Stimulated activated CD4-positive, alpha-beta T cell treated with anti-CD3 and anti-CD28 coated beads, Interleukin-12 subunit alpha, Interleukin-12 subunit beta, amount 100 ng/mL, for 4 hours (primary cell): ENCODE results near the gene CCDC172.

Experiments used
- DNase-seq: peaks from one replicate; pipeline ENCODE4 v3.0.0-alpha.2; 2020

Gene CCDC172, protein sequence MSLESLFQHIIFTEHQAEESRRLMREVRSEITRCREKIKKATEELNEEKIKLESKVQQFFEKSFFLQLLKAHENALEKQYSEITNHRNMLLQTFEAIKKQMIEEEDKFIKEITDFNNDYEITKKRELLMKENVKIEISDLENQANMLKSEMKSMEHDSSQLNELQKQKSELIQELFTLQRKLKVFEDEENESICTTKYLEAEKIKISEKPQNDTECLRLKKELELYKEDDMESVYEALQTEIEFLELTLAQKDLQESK

DNA sequence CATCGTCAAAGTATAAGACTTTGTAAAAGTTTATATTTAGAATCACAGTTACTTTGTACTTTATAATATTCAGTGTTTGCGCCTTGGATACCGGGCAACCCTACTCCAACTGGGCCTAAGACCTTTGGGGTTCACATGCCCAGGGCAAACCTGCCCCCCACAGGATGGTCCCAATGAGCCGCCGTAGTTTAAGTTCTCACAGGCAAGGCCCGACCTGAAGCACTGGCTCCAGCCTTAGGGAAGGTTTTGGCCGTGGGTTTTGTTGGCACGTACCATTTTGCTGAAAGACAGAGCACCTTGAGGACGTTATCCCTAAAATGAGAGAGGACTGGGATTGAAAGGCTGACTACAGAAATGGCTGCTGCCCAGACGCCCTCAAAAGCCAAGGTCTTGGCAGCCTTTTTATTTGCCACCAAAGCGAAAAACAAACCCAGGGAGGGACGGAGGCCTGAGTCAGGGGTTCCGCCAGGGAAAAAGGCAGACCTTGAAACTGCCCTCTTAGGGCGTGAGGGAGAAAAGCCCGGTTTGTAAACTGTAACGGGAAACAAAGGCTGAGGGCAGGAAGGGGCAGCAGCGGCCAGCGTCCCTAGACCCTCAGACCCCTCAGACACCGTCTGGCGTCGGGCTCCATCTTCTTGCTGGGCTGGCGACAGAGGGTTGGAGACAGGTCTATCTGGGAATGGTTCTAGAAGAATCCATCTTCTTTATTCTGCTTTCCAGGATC, at the start of gene CCDC172:
CCDC172 (plus strand) TSS at position 222 of the 724 bp plus-strand sequence. CDS start 564 bp downstream, outside the sequence.
- DNase-seq = no peak

DNA sequence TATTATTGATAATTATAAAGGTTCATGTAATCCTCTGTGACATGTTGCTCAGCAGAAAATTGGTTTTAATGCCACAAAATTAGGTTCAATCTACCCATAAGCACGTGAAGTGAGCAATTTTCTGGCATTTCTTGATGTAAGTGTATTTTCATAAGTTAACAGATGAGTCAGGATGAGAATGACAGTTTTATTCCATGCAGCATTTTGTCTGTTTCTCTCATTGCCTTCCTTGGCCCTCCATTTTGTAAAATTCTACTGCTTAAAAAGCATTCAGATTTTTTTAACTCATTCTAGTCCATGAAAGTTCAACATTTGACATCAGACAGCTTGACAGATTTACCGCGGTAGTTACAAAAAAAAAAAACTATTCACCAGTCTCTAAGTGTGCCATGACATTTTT, 47.3 kb upstream of the CCDC172 start:
- no peak for DNase-seq

DNA sequence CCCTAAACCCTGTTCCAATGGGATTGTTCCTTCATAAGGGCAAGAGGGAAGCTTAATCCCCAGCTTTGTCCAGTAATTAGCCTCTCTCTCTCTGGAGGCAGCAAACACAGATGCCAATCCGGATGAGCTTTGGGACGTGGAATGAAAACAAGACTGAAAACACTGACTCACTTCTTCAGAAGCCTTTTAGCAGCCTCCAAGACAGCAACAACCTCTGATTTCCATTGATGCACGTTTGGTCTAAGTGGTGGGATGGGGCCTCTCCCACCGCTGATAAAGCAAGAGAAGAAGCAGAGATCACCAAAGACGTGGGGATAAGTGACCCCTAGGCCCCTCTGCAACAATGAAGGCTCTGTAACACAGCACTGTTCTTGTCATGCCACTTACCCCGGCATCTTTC, 45.4 kb upstream of the CCDC172 start:
- no peak for DNase-seq

DNA sequence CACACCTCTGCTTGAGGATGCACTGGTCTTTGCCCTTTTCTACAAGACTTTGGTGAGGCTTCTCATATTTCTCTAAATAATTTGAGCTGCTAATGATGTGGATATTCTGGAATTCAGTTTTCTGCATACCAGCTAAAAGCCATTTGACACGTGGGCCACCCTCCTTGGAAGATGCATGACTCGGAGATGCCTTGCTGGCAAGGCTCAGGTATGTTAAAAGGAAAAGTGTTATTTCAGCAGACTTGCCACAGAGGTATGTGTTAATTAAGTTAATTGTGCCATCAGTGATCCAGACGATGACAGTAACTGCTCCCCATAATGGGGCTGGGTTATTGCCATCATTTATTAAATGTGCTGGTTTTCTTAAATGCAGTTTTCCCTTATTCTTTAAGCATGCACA, 42.5 kb upstream of the CCDC172 start:
- no peak for DNase-seq

DNA sequence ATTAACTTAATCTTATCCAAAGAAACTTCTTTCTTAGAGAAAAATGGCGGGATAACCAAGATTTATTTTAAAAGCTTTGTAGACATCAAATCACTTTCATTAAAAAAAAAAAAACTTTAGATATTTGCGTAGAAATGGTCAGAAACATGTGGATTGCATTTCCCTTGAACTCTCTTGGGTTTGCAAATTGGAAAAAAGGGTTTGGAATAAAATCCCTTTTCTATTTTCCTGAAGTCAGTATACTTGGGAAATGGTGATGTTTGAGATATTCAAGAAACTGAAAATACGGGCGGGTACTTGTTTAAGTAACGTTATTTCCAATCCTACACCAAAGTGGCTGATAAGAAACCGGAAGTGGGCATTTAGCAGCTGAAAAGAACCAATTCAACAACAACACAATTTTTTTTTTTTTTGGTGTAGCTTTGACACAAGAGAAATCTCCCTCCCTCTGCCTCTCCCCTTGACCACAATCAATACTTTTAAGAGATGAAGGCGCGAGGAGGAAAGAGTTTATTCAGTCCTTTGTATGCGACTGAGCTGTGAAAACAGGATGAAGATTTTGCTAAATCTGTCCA, 37.5 kb upstream of the CCDC172 start:
- no peak for DNase-seq

DNA sequence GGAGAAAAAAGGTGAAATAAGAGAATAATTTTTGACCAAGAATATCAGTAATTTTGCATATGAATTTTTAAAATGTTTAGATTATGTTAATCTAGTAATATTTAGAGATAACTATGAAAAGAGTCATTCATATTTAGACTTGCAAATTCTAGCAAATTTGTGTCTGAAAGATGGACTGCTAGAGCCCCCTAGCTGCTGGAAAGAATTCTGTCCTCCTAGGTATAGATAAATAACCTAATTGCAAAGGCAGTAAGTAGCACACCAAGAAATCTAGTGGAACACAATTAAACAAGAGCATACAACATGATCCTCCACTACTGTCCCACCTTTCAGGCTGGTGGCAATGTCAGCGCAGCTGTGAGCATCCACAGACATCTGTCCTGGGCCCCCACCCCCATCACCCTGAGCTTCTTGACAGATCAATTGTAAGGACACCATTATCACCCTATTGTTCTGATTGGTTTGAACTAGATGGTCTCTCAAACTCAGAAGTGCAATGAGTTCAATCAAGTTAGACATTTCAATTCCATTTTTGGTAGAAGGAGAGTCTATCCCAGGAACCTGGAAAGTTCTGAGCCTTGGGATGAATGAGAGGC, 36.2 kb upstream of the CCDC172 start:
- DNase-seq = no peak

DNA sequence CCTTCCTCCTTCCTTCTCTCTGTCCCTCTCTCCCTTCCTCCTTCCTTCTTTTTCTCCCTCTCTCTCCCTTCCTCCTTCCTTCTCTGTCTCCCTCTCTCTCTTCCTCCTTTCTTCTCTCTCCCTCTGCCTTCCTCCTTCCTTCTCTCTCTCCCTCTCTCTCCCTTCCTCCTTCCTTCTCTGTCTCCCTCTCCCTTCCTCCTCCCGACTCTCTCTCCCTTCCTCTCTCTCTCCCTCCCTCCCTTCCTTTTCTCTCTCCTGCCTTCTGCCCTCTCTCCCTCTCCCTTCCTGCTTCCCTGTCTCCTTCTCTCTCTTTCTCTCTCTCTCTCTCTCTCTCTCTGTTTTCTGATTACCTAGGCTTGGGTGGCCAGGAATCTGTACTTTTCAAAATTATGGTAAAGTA, 34.6 kb upstream of the CCDC172 start:
- no peak for DNase-seq

DNA sequence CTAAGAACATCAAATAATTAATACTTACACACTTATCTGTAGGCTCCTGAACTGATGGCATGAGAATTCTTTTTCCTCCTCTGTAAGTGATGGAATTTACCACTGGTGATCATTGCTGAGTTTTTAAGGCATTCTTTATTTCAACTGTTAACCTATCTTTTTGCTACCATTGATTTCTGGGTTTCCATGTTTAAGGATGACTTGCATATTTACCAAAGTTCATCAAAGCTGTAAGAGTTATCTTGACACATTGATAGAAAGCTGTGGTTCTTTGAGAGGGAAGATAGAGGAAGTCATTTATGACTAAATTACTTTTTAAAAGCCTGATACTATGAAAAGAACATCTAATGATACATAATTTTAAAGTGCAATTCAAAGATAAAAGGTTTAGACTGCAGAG, 31.8 kb upstream of the CCDC172 start:
- no peak for DNase-seq

DNA sequence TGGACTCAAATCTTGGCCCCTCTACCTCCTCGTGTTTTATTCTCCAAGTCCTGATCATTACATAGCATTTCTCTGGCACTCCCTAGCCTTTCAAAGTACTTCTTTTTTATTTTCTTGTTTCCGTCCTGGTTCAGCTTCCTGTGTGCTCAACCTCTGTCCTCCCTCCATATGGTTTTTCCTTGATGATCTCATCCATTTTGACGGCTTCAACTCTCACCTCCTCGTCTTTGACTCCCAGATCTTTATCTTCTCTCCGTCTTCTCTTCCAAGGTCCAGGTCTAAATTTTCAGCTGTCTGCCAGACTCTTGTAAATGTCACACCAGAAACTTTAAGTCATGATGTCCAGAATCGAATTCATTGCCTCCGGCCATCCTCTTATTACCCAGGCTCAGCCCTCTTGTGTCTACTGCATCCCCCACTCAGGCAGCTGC, 27.9 kb upstream of the CCDC172 start:
- DNase-seq = no peak

DNA sequence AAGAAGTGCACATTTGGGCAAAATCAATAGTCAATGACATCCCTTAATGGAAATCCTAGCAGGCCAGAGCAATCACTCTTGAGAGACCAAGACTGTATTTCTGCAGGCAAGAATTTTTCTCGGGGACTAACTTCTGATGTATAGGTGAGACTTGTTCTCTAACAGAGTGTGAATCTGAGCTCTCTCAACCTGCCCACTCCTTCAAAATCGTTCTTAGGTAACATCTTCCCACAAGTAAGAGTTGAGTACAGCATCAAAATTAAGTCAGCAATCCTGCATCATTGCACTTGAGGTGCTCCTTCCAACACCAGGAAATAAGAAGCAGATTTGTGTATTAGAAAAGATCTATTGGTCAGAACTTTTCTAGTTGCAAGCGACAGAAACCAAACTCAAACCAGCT, 25.7 kb upstream of the CCDC172 start:
- no peak for DNase-seq

DNA sequence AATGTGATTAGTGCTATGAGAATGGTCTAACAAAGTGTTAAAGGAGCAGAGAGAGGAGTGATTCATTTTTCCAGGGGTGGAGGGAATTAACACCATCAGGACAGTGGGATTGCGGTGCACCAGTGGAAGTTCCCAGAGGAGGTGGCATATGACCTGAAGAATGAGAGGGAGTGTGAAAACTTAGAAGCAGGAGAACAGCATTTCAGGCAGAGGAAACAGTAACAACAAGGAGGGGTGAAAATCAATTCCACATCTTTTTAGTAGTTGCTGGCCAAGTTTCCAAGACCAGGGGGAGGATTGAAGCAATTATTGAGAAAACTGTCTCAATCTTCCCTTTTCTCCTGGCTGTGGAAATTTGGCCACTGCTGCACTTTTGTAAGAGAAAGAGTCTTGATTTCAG, 23.7 kb upstream of the CCDC172 start:
- DNase-seq = no peak

DNA sequence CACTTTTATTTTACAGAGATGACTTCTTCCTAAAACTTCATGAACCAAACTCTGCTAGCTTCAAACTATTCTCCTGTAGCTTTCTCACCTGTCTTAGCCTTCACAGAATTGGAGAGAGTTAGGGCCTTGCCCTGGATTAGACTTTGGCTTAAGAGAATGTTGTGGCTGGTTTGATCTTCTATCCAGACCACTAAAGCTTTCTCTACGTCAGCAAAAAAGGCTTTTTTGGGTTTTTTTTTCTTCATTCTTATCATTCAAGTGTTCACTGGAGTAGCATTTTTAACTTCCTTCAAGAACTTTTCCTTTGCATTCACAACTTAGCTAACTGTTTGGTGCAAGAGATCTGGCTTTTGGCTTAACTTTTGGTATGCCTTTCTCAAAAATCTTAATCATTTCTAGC, 19.3 kb upstream of the CCDC172 start:
- no peak for DNase-seq

DNA sequence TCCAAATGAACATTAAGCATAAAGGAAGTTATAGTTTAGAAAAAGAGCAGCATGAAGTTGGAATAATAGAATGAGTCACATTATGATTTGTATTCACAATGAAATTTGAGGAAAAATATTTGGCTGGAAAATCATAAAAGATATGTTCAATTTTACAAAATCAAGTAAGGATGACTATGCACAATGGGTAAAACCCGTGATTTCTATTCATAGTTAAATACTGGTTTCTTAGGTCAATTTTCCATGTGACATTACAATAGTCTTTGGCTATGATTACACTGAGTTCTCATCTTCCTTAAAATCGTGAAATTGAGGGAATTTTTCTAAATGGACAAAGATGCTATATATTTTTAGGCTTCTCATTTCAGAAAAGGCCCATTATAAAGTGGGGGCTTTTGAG, 17.4 kb upstream of the CCDC172 start:
- no peak for DNase-seq

DNA sequence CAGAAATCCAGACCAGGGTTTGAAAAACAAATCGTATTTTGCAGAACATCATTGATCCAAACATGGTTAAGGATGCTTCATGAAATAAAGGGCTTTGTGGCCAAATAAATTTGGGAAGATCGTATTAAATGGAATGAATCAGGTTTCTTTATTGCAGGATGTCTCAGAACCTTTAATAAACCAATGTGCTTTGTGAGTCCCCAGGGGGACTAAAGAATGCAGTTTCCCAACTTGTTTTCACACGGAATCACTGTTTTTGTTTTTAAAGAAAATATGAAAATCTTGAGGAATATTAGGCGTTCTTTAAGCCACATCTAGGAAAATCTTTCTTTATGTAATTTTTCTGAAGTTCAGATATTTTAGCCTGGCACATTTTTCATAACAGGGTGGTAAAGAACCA, 16.8 kb upstream of the CCDC172 start:
- no peak for DNase-seq

DNA sequence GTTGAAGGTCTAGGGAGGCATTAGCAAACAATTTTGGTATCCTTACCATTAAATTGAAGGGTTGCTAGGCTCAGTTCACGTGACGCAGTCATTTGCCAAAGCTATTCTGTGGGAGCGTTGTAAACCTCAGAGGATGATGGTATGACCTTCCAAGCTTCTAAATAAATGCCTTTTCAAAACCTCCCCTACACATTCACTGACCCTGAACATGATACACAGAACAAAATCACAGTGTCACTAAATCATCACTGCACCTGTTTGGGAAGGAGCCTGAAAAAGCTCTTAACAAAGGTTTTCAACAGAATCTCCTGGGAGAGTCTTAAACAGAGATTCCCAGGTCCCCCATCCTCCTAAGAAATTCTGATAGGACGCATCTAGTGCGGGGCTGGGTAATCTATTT, 13.2 kb upstream of the CCDC172 start:
- DNase-seq = no peak

DNA sequence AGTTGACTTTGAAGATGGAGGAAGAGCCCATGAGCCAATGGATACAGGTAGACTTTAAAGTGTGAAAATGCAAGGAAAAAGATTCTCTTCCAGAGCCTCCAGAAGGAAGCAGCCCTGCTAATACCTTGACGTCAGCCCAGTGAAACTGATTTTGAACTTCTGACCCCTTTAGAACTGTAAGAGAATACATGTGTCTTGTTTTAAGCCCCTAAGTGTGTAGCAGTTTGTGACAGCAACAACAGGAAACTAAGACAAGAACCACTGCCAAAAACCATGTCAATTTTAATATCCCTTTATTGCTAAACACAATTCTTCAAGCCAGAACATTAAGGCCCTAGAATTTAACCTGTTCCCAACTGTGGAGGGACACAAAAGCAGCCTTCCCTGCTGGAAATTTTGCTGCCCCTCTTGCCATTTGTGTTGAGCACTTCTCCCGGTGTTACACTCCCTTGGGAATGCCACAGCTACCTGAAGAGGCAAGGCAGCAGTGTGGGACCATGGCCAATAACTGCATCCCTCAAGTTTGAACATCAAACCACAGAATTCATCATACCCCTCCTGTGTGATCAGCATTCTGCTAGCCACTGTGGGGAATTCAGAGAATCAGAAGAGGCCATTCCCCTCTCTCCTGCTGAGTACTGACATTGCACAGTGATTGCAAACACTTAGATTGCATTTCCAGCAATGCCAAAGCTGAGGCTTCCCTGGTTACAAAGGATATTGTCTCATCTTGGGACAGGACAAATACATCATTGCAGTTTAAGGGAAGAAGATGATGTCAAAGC, 12.3 kb upstream of the CCDC172 start:
- no peak for DNase-seq

DNA sequence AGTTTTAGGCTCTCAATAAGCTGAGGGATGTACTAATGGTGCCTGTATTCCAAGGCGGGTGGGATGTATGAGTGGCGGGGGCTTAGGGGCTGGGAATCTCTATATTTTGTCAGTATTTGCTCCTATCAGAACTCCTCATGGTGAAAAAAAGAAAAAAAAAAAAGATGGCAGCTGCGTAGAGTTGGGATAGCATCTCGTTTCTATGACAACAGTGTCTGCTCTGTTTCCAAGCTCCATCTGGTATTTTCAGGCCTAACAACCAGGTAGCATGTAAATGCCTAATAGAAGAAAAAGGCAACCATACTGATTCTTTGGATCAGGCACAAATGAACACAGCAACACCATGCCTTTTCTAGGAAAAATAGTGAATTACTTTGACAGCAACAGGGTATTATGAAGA, 11.7 kb upstream of the CCDC172 start:
- no peak for DNase-seq

DNA sequence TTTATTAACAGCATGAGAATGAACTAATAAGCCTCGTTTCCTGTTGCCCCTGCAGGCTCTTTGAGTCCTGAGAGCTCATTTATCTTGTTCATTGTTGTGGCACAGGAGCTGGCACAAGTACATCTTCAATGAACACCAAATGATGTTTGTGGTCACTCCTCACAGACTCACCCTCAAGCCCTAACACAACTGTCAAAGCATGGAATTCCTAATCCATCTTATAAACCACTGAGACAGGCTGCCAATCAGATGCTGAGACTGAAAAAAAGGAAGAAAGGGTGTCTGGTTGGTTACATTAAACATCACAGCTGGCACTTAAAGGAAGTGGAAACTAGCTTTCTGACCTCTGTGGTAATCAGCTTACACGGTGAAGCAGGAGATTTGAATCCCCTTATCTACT, 7.7 kb upstream of the CCDC172 start:
- DNase-seq = no peak

DNA sequence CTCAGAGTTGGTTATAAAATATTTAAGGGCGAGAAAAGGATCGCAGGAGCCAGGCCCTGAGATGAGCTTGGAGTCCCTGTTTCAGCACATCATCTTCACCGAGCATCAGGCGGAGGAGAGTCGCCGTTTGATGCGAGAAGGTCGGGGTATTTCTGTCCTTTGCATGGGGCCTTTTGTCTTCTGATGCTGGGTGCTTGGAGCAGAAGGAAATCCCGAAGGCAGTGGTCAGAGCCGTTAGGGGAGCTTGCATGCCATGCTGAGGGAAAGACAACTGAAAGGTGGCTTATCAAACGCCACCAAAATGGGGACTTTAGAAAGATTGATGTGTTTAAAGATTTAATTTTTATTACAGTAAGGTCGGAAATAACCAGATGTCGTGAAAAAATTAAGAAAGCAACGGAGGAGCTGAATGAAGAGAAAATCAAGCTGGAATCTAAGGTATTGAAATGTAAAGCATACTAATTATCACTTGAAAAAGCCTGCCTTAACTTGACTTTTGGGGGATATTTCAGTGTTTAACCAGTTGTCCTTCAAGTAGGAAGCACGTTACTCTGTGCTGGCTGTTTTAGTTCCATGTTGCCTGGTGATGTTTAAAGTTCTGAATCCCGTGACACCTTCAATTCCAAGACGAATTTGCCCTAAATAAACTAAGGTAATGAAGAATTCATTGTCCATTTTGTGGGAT, 845 bp downstream of the CCDC172 start:
- DNase-seq = no peak

DNA sequence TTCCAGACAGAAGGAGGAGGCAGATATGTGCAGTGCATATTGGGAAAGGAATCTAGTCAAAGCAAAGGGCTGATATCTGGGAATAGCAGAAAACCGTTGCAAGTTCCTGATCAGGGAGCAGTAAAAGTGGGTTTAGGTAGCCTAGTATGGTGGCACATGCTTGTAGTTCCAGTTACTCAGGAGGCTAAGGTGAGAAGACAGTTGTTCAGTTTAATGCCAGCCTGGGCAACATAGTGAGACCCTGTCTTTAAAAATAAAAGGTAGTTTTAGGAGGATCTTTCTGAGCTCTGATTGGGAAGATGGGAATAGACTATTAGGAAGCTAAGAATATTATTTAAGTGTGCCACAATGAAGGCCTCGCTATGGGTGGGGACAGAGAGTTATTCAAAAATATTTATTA, 1.7 kb downstream of the CCDC172 start:
- DNase-seq = no peak

DNA sequence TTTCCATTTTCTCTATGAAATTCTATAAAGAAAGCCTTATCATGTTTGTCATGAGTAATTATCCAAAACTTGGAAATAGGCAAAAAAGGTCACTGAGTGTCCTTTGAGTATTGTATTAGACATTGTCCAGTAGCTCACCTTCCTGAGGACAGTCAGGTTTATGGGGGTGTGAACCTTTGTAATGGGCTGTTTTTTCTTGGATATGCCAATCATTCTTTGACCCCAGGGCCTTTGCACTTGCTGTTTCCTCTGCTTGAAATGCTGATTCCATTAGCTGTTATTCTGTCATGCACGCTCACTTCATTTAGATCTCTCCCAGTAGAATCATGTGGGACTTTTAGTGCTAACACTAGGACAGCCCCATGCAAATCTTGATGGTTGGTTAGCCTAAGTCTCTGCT, 4.9 kb downstream of the CCDC172 start:
- DNase-seq = no peak

DNA sequence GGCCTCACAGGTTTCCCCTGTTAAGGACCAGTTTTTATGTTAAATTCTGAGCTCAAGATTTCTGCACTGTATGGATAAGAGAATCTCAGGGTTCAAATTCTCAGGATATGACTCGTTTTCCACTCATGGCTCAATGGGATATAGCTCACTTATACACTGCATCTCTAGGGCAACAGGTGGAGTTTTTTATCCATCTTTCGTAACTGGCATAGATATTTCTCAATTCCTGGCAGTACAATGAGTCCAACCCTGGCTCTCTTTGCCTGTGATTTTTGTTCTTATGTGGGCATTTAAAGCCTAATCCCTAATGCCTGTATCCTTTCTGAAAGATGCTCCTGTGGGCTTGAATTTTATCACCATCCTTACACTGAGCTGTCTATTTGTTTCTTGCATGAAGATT, 7.6 kb downstream of the CCDC172 start:
- no peak for DNase-seq

DNA sequence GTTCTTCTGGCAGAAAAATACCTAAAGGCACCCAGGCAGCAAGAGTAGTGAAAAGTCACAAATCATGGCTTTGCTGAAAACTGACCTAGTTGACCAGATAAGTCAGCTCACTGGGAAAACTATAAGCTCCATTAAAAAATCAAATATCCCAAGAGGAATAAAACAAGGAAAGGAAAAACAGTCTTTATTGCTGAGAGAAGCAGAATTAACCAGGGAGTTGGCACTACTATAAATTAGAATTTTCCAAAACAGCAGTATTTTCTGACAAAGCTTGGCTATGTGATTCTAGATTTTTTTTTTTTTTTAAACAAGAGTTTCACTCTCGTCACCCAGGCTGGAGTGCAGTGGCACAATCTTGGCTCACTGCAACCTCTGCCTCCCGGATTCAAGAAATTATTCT, 12.6 kb downstream of the CCDC172 start:
- no peak for DNase-seq
